ENCODE data around the gene LRIF1.
"Not testable (repeated sequence)": the region's sequence is repeated elsewhere in the genome, so short reads cannot be mapped to it uniquely, and the experiment has no call there.

LRIF1 gene

GRCh38 chr1:110963691-110964454, at the start of gene LRIF1:
Gene LRIF1, minus strand, starts transcription at chr1:110963922. Its CDS starts 234 bp downstream, at chr1:110963688.
- DNase-seq (ENCODE audit: extremely low read depth in 1 of 2, low read depth in 1 of 2): peak; percentile 99

GRCh38 chr1:111008031-111008430, 44.3 kb upstream of the LRIF1 start:
- DNase-seq (ENCODE audit: extremely low read depth in 1 of 2, low read depth in 1 of 2): no peak

GRCh38 chr1:111006556-111006955, 42.8 kb upstream of the LRIF1 start:
- DNase-seq (ENCODE audit: extremely low read depth in 1 of 2, low read depth in 1 of 2): no peak

GRCh38 chr1:110999607-111000006, 35.9 kb upstream of the LRIF1 start:
- not testable (repeated sequence) for DNase-seq (ENCODE audit: extremely low read depth in 1 of 2, low read depth in 1 of 2)

- DNase-seq (ENCODE audit: extremely low read depth in 1 of 2, low read depth in 1 of 2): not testable (repeated sequence)
These were observed 28.6 kb upstream of the LRIF1 start for GRCh38 chr1:110992329-110992728.

GRCh38 chr1:110991295-110991694, 27.6 kb upstream of the LRIF1 start:
- DNase-seq (ENCODE audit: extremely low read depth in 1 of 2, low read depth in 1 of 2): not testable (repeated sequence)

GRCh38 chr1:110990541-110990940, 26.8 kb upstream of the LRIF1 start:
- no peak for DNase-seq (ENCODE audit: extremely low read depth in 1 of 2, low read depth in 1 of 2)

- no peak for DNase-seq (ENCODE audit: extremely low read depth in 1 of 2, low read depth in 1 of 2)
These were observed 22.7 kb upstream of the LRIF1 start for GRCh38 chr1:110986407-110986891.

- no peak for DNase-seq (ENCODE audit: extremely low read depth in 1 of 2, low read depth in 1 of 2)
These were observed 18.6 kb upstream of the LRIF1 start for GRCh38 chr1:110982320-110982719.

- no peak for DNase-seq (ENCODE audit: extremely low read depth in 1 of 2, low read depth in 1 of 2)
These were observed 15.4 kb upstream of the LRIF1 start for GRCh38 chr1:110979154-110979553.

- DNase-seq (ENCODE audit: extremely low read depth in 1 of 2, low read depth in 1 of 2): no peak
These were observed 12.4 kb upstream of the LRIF1 start for GRCh38 chr1:110976089-110976488.

- DNase-seq (ENCODE audit: extremely low read depth in 1 of 2, low read depth in 1 of 2): no peak
These were observed 11.5 kb upstream of the LRIF1 start for GRCh38 chr1:110975265-110975664.

GRCh38 chr1:110967256-110967655, 3.5 kb upstream of the LRIF1 start:
- no peak for DNase-seq (ENCODE audit: extremely low read depth in 1 of 2, low read depth in 1 of 2)

GRCh38 chr1:110964455-110964903, 757 bp upstream of the LRIF1 start:
- no peak for DNase-seq (ENCODE audit: extremely low read depth in 1 of 2, low read depth in 1 of 2)

GRCh38 chr1:110962892-110963690, 631 bp downstream of the LRIF1 start:
- peak; percentile 13 to 36 for DNase-seq (ENCODE audit: extremely low read depth in 1 of 2, low read depth in 1 of 2)

GRCh38 chr1:110961902-110962301, 1.8 kb downstream of the LRIF1 start:
- no peak for DNase-seq (ENCODE audit: extremely low read depth in 1 of 2, low read depth in 1 of 2)

GRCh38 chr1:110960777-110961420, 2.8 kb downstream of the LRIF1 start:
- DNase-seq (ENCODE audit: extremely low read depth in 1 of 2, low read depth in 1 of 2): no peak

- no peak for DNase-seq (ENCODE audit: extremely low read depth in 1 of 2, low read depth in 1 of 2)
These were observed 5.9 kb downstream of the LRIF1 start for GRCh38 chr1:110957798-110958197.

GRCh38 chr1:110956586-110956985, 7.1 kb downstream of the LRIF1 start:
- DNase-seq (ENCODE audit: extremely low read depth in 1 of 2, low read depth in 1 of 2): no peak

- no peak for DNase-seq (ENCODE audit: extremely low read depth in 1 of 2, low read depth in 1 of 2)
These were observed 10.7 kb downstream of the LRIF1 start for GRCh38 chr1:110953031-110953430.

GRCh38 chr1:110952031-110952430, 11.7 kb downstream of the LRIF1 start:
- no peak for DNase-seq (ENCODE audit: extremely low read depth in 1 of 2, low read depth in 1 of 2)
